Keratinocyte (primary cell): Measurements from ENCODE around the gene ETV3. TPM values are rescaled to one million over a fixed set of nuclear protein-coding genes. Genes with fewer than 3 reads are reported as not detected.
A peak's percentile ranks its signal among the peaks of the same experiment; 100 is the strongest.

Experiments used
- DNase-seq: peaks from one replicate; pipeline ENCODE4 v3.0.0-alpha.2; 2011; ENCODE audit warnings: low read depth, missing footprints, low spot score
- FAIRE-seq: peaks from 2 replicates; lab custom pipeline; 2011; peaks lifted over from hg19 to GRCh38; lab: Jason Lieb, UNC
- H2AFZ ChIP-seq: 2 replicates; pipeline ENCODE4 v1.6.0; 2012; ENCODE audit warnings: low read length, control low read depth, inconsistent platforms; ENCODE audit not compliant: control insufficient read depth
- H3K27ac ChIP-seq: 2 replicates; pipeline ENCODE4 v1.5.1; 2011; ENCODE audit warnings: low read length; ENCODE audit not compliant: control insufficient read depth, insufficient read depth
- H3K27me3 ChIP-seq: 3 replicates; pipeline ENCODE4 v1.6.0; 2011; ENCODE audit warnings: low read length; ENCODE audit not compliant: control insufficient read depth, insufficient read depth; ENCODE audit errors: extremely low read depth
- H3K36me3 ChIP-seq, 2 experiments: 2 replicates in 1 of 2; 3 replicates in 1 of 2; pipeline ENCODE4 v1.5.1; 2011; ENCODE audit warnings: low read length in 2 of 2, mild to moderate bottlenecking in 1 of 2; ENCODE audit not compliant: control insufficient read depth in 2 of 2, insufficient read depth in 2 of 2; ENCODE audit errors: extremely low read depth in 1 of 2
- H3K4me1 ChIP-seq: 3 replicates; pipeline ENCODE4 v1.5.1; 2011; ENCODE audit warnings: low read length; ENCODE audit not compliant: control insufficient read depth, insufficient read depth; ENCODE audit errors: extremely low read depth
- H3K4me2 ChIP-seq: 3 replicates; pipeline ENCODE4 v1.6.0; 2011; ENCODE audit warnings: low read depth, low read length; ENCODE audit not compliant: control insufficient read depth, insufficient read depth; ENCODE audit errors: extremely low read depth
- H3K4me3 ChIP-seq, 3 experiments: fragments of 200-600 bp in 1 of 3; sonication (generic) in 1 of 3; 2 replicates in 2 of 3; 3 replicates in 1 of 3; pipeline ENCODE4 v1.5.1; 2011 to 2016; ENCODE audit warnings: low read length in 3 of 3, mild to moderate bottlenecking in 3 of 3, control low read depth in 2 of 3, inconsistent platforms in 1 of 3, low read depth in 1 of 3, mixed read lengths in 1 of 3, mixed run types in 1 of 3, moderate library complexity in 1 of 3; ENCODE audit not compliant: control insufficient read depth in 2 of 3, insufficient read depth in 2 of 3; ENCODE audit errors: extremely low read depth in 1 of 3
- H3K79me2 ChIP-seq: 2 replicates; pipeline ENCODE4 v1.6.0; 2012; ENCODE audit warnings: low read length; ENCODE audit not compliant: control insufficient read depth, insufficient read depth
- H3K9ac ChIP-seq: 3 replicates; pipeline ENCODE4 v1.6.0; 2011; ENCODE audit warnings: low read length; ENCODE audit not compliant: control insufficient read depth, insufficient read depth; ENCODE audit errors: extremely low read depth
- H3K9me1 ChIP-seq: 3 replicates; pipeline ENCODE4 v1.6.0; 2011; ENCODE audit warnings: low read length; ENCODE audit not compliant: control insufficient read depth, insufficient read depth; ENCODE audit errors: extremely low read depth
- H3K9me3 ChIP-seq: 2 replicates; pipeline ENCODE4 v1.5.1; 2012; ENCODE audit warnings: low read depth, low read length; ENCODE audit not compliant: control insufficient read depth
- H4K20me1 ChIP-seq: 3 replicates; pipeline ENCODE4 v1.6.0; 2011; ENCODE audit warnings: low read length; ENCODE audit not compliant: control insufficient read depth, insufficient read depth; ENCODE audit errors: extremely low read depth
- CTCF ChIP-seq, 3 experiments: IDR thresholded peaks in 1 of 3; conservative IDR thresholded peaks in 1 of 3; optimal IDR thresholded peaks in 1 of 3; 2 replicates in 2 of 3; 3 replicates in 1 of 3; pipeline versions ENCODE3 to v1.5.1; 2011; ENCODE audit warnings: low read length in 3 of 3, mild to moderate bottlenecking in 3 of 3, moderate library complexity in 2 of 3, control low read depth in 1 of 3, inconsistent platforms in 1 of 3; ENCODE audit not compliant: insufficient read depth in 2 of 3; ENCODE audit errors: extremely low read depth in 1 of 3
- EZH2 ChIP-seq: IDR thresholded peaks from one replicate; pipeline ENCODE4 v1.6.1; 2012; ENCODE audit warnings: inconsistent platforms, mild to moderate bottlenecking, low read length, moderate library complexity
- dilution Hi-C: fragments of 300-500 bp; cut with MboI; formaldehyde crosslinking; loops from one replicate; pipeline ENCODE4 v1.7.0; 2020; ENCODE audit warnings: low sequenced_read_pairs; ENCODE audit not compliant: extremely low pct_ligation_motif_present
- polyA plus RNA-seq, 5 experiments: library from polyadenylated mRNA; depleted of rRNA in 3 of 5; stranded (reverse) in 3 of 5; stranded (forward) in 1 of 5; unstranded in 1 of 5; fragments of >200 nt; gene quantifications; 1 replicate in 1 of 5; 2 replicates in 3 of 5; 3 replicates in 1 of 5; pipeline versions ENCODE4 v1.2.1 to v1.2.3, GENCODE V29; 2011 to 2012; ENCODE audit warnings: missing spikeins in 2 of 5, low read depth in 1 of 5, low replicate concordance in 1 of 5

The ETV3 gene
- polyA plus RNA-seq, 1 donor (not counting 4 experiments of a cell fraction or from before 2014, with no cell fraction given) = 22.3 TPM

GRCh38 chr1:157090196-157090647, 48.0 kb downstream of the ETV3 start:
- Histone ChIP-seq H3K4me2 (no peak overlapping the region), H3K36me3 (no peaks in the 10 kb centered on the region), H3K4me3 (no peak overlapping the region), H3K9ac (no peak overlapping the region), H3K9me1 (no peaks in the 10 kb centered on the region), H3K4me1 (peaks cover 3% of the 10 kb centered on the region), H3K9me3 (no peaks in the 10 kb centered on the region), H3K27ac (no peak overlapping the region), H4K20me1 (no peaks in the 10 kb centered on the region), H3K79me2 (no peaks in the 10 kb centered on the region), H2AFZ (no peak overlapping the region), H3K27me3 (no peaks in the 10 kb centered on the region)
- FAIRE-seq (peak; percentile 90), DNase-seq (peak; percentile 30)
- no peak for TF ChIP-seq EZH2
- TF ChIP-seq CTCF (optimal IDR thresholded peaks at IDR 0.05 in 1 of 3, IDR thresholded peaks at IDR 0.05 in 1 of 3, conservative IDR thresholded peaks at IDR 0.05 in 1 of 3; ENCODE audit: extremely low read depth in 1 of 3, insufficient read depth in 2 of 3, low read length in 3 of 3) = peak; percentile 88 to 94 (median 92)
- dilution Hi-C loops = no loop called here

- dilution Hi-C loops = no loop called here
- Histone ChIP-seq H3K4me1 (peaks cover 3% of the 10 kb centered on the region), H3K79me2 (no peaks in the 10 kb centered on the region), H3K9ac (no peak overlapping the region), H3K27ac (no peak overlapping the region), H3K4me3 (no peak overlapping the region), H3K36me3 (no peaks in the 10 kb centered on the region), H3K9me1 (no peaks in the 10 kb centered on the region), H4K20me1 (no peaks in the 10 kb centered on the region), H3K27me3 (no peaks in the 10 kb centered on the region), H3K4me2 (no peak overlapping the region), H2AFZ (no peak overlapping the region), H3K9me3 (no peaks in the 10 kb centered on the region)
- FAIRE-seq (no peak), DNase-seq (no peak)
- TF ChIP-seq EZH2 = no peak
- no peak for TF ChIP-seq CTCF (optimal IDR thresholded peaks at IDR 0.05 in 1 of 3, IDR thresholded peaks at IDR 0.05 in 1 of 3, conservative IDR thresholded peaks at IDR 0.05 in 1 of 3; ENCODE audit: extremely low read depth in 1 of 3, insufficient read depth in 2 of 3, low read length in 3 of 3)
Measured at GRCh38 chr1:157089789-157090188, 48.4 kb downstream of the ETV3 start.
